GM12878 (cell line): ENCODE results near the gene CSTF2T.

ENCODE experiments used
- ELK1 ChIP-seq: IDR thresholded peaks from 2 replicates; pipeline ENCODE4 v1.6.1; 2012; ENCODE audit warnings: low read depth, low read length, improper control_type of control experiment
- MYB ChIP-seq: fragments of 150-350 bp; IDR thresholded peaks from 2 replicates; pipeline ENCODE4 v1.6.1; 2014; ENCODE audit warnings: mild to moderate bottlenecking, low read depth, low read length, borderline replicate concordance
- NRF1 ChIP-seq: conservative IDR thresholded peaks from 2 replicates; pipeline ENCODE4 v1.6.1; 2011; ENCODE audit warnings: mild to moderate bottlenecking, low read depth, low read length, improper control_type of control experiment
- POLR2A ChIP-seq: IDR thresholded peaks from 2 replicates; pipeline ENCODE4 v1.6.1; 2011; ENCODE audit warnings: low read depth, mild to moderate bottlenecking, low read length
- POLR2AphosphoS5 ChIP-seq: IDR thresholded peaks from 2 replicates; pipeline ENCODE4 v1.6.1; 2011; ENCODE audit warnings: mild to moderate bottlenecking, low read length, inconsistent platforms
- ZBTB33 ChIP-seq: fragments of 450-650 bp; IDR thresholded peaks from 2 replicates; pipeline ENCODE4 v1.6.1; 2017; ENCODE audit warnings: mild to moderate bottlenecking
- TF ChIP-seq, protein P1 (sequence below), 3 experiments: IDR thresholded peaks in 2 of 3; conservative IDR thresholded peaks in 1 of 3; 2 replicates each; pipeline ENCODE4 v1.5.1; 2011; ENCODE audit warnings: low read depth in 3 of 3, low read length in 3 of 3, mild to moderate bottlenecking in 3 of 3, control low read depth in 2 of 3, moderate library complexity in 2 of 3, inconsistent platforms in 1 of 3, mixed read lengths in 1 of 3; ENCODE audit not compliant: control insufficient read depth in 2 of 3, insufficient read depth in 1 of 3; ENCODE audit errors: extremely low read depth in 1 of 3
- TF ChIP-seq, protein P2 (sequence below): fragments of 450-650 bp; formaldehyde crosslinking; IDR thresholded peaks from 2 replicates; pipeline ENCODE4 v1.4.0; 2020; ENCODE audit warnings: mild to moderate bottlenecking, moderate library complexity

- TF ChIP-seq MYB (no peak), NRF1 (no peak), ZBTB33 (no peak), POLR2A (no peak), POLR2AphosphoS5 (no peak), ELK1 (no peak)
- TF ChIP-seq, protein P1, sequence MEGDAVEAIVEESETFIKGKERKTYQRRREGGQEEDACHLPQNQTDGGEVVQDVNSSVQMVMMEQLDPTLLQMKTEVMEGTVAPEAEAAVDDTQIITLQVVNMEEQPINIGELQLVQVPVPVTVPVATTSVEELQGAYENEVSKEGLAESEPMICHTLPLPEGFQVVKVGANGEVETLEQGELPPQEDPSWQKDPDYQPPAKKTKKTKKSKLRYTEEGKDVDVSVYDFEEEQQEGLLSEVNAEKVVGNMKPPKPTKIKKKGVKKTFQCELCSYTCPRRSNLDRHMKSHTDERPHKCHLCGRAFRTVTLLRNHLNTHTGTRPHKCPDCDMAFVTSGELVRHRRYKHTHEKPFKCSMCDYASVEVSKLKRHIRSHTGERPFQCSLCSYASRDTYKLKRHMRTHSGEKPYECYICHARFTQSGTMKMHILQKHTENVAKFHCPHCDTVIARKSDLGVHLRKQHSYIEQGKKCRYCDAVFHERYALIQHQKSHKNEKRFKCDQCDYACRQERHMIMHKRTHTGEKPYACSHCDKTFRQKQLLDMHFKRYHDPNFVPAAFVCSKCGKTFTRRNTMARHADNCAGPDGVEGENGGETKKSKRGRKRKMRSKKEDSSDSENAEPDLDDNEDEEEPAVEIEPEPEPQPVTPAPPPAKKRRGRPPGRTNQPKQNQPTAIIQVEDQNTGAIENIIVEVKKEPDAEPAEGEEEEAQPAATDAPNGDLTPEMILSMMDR (IDR thresholded peaks at IDR 0.05 in 2 of 3, conservative IDR thresholded peaks at IDR 0.05 in 1 of 3; ENCODE audit: control insufficient read depth in 2 of 3, extremely low read depth in 1 of 3, insufficient read depth in 1 of 3, low read depth in 3 of 3, low read length in 3 of 3), result no peak
- TF ChIP-seq, protein P2, sequence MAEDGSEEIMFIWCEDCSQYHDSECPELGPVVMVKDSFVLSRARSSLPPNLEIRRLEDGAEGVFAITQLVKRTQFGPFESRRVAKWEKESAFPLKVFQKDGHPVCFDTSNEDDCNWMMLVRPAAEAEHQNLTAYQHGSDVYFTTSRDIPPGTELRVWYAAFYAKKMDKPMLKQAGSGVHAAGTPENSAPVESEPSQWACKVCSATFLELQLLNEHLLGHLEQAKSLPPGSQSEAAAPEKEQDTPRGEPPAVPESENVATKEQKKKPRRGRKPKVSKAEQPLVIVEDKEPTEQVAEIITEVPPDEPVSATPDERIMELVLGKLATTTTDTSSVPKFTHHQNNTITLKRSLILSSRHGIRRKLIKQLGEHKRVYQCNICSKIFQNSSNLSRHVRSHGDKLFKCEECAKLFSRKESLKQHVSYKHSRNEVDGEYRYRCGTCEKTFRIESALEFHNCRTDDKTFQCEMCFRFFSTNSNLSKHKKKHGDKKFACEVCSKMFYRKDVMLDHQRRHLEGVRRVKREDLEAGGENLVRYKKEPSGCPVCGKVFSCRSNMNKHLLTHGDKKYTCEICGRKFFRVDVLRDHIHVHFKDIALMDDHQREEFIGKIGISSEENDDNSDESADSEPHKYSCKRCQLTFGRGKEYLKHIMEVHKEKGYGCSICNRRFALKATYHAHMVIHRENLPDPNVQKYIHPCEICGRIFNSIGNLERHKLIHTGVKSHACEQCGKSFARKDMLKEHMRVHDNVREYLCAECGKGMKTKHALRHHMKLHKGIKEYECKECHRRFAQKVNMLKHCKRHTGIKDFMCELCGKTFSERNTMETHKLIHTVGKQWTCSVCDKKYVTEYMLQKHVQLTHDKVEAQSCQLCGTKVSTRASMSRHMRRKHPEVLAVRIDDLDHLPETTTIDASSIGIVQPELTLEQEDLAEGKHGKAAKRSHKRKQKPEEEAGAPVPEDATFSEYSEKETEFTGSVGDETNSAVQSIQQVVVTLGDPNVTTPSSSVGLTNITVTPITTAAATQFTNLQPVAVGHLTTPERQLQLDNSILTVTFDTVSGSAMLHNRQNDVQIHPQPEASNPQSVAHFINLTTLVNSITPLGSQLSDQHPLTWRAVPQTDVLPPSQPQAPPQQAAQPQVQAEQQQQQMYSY (CRISPR knock-in tag), result no peak
Measured at GRCh38 chr10:51666456-51666855, 32.9 kb downstream of the CSTF2T start.
